Left ventricle myocardium inferior (tissue), 1 donor: ENCODE results near the gene CIAO2A. TPM values are rescaled to one million over a fixed set of nuclear protein-coding genes. Genes with fewer than 3 reads are reported as not detected.
A peak's percentile ranks its signal among the peaks of the same experiment; 100 is the strongest.

Experiments
- DNase-seq: peaks from one replicate; pipeline ENCODE4 v3.0.0-alpha.2; 2020
- H3K27ac ChIP-seq: fragments of 200-600 bp; replicated peaks from 2 replicates; pipeline ENCODE4 v1.8.0; 2021
- H3K27me3 ChIP-seq: fragments of 200-600 bp; 2 replicates; pipeline ENCODE4 v1.8.0; 2021; ENCODE audit warnings: low read depth
- H3K36me3 ChIP-seq: fragments of 200-600 bp; 2 replicates; pipeline ENCODE4 v1.8.0; 2021
- H3K4me1 ChIP-seq: fragments of 200-600 bp; 2 replicates; pipeline ENCODE4 v1.8.0; 2021
- H3K4me3 ChIP-seq: fragments of 200-600 bp; 2 replicates; pipeline ENCODE4 v1.8.0; 2021; ENCODE audit warnings: mild to moderate bottlenecking, moderate library complexity
- H3K9me3 ChIP-seq: fragments of 200-600 bp; replicated peaks from 2 replicates; pipeline ENCODE4 v1.8.0; 2021
- CTCF ChIP-seq: fragments of 200-600 bp; IDR thresholded peaks from 2 replicates; pipeline ENCODE4 v1.8.0; 2021; ENCODE audit warnings: antibody characterized with exemption, mild to moderate bottlenecking, borderline replicate concordance
- intact Hi-C: fragments of 100-400 bp; cut with micrococcal nuclease; formaldehyde crosslinking; loops from one replicate; pipeline ENCODE4 v1.11.0; 2022
- total RNA-seq: library from RNA; stranded (reverse); fragmentation: NEBNext Ultra II Directional; extraction: Animal tissue kit (Norgen Biotek cat#: 25700); gene quantifications from one replicate; pipeline ENCODE4 v1.2.1, GENCODE V29; 2021
- donor health status: DM: no; HTN: yes; CAD: no; lungs with severe emphysema.

The CIAO2A gene
- total RNA-seq, 1 donor from 2014 or later, result 71.0 TPM

- Histone ChIP-seq H3K9me3 (no peaks in the 10 kb centered on the region), H3K4me1 (peaks cover 81% of the 10 kb centered on the region), H3K4me3 (no peak overlapping the region), H3K27me3 (no peaks in the 10 kb centered on the region), H3K27ac (no peak overlapping the region), H3K36me3 (no peaks in the 10 kb centered on the region)
- intact Hi-C loops, result no loop called here
- DNase-seq, result no peak
- no peak for TF ChIP-seq CTCF
Observed at GRCh38 chr15:64029110-64029509, 64.5 kb downstream of the CIAO2A start.

- Histone ChIP-seq H3K27me3 (no peaks in the 10 kb centered on the region), H3K9me3 (no peaks in the 10 kb centered on the region), H3K4me3 (no peak overlapping the region), H3K27ac (peak overlapping the region; percentile 17), H3K36me3 (no peaks in the 10 kb centered on the region), H3K4me1 (peaks cover 93% of the 10 kb centered on the region)
- TF ChIP-seq CTCF, result no peak
- intact Hi-C loops, result no loop called here
- DNase-seq, result no peak
Observed at GRCh38 chr15:64026591-64026990, 67.0 kb downstream of the CIAO2A start.

GRCh38 chr15:64024172-64025050, 69.2 kb downstream of the CIAO2A start:
- peak overlapping the region; percentile 11 for H3K27ac ChIP-seq
- intact Hi-C loops, result no loop called here
- no peak for DNase-seq
- H3K4me3 ChIP-seq, result no peak overlapping the region
- TF ChIP-seq CTCF, result no peak
- H3K36me3 ChIP-seq, result peaks cover 6% of the 10 kb centered on the region
- peaks cover 93% of the 10 kb centered on the region for H3K4me1 ChIP-seq
- H3K27me3 ChIP-seq, result no peaks in the 10 kb centered on the region
- H3K9me3 ChIP-seq, result no peaks in the 10 kb centered on the region

GRCh38 chr15:64023220-64023619, 70.4 kb downstream of the CIAO2A start:
- H3K4me3 ChIP-seq, result no peak overlapping the region
- H3K4me1 ChIP-seq, result peaks cover 96% of the 10 kb centered on the region
- no peaks in the 10 kb centered on the region for H3K27me3 ChIP-seq
- peaks cover 6% of the 10 kb centered on the region for H3K36me3 ChIP-seq
- H3K9me3 ChIP-seq, result no peaks in the 10 kb centered on the region
- intact Hi-C loops, result no loop called here
- peak overlapping the region; percentile 10 for H3K27ac ChIP-seq
- no peak for DNase-seq
- TF ChIP-seq CTCF, result no peak

- Histone ChIP-seq H3K27me3 (no peaks in the 10 kb centered on the region), H3K4me1 (peaks cover 96% of the 10 kb centered on the region), H3K27ac (peak overlapping the region; percentile 87), H3K4me3 (no peak overlapping the region), H3K9me3 (no peaks in the 10 kb centered on the region), H3K36me3 (peaks cover 6% of the 10 kb centered on the region)
- DNase-seq, result no peak
- intact Hi-C loops, result no loop called here
- no peak for TF ChIP-seq CTCF
Observed at GRCh38 chr15:64022571-64022970, 71.1 kb downstream of the CIAO2A start.

Other genes with a start within 250 kb of the CIAO2A start
- gene DAPK2, start 47.4 kb downstream of the CIAO2A start, total RNA-seq, result 39.0 TPM
- gene SNX1, start 2.1 kb upstream of the CIAO2A start, total RNA-seq, result 72.1 TPM
- 2.0 TPM for gene SNX22, start 57.9 kb upstream of the CIAO2A start, total RNA-seq
- gene PPIB, start 69.2 kb upstream of the CIAO2A start, total RNA-seq, result 102 TPM